GM13977 (cell line): ENCODE results near the gene RPL22L1.

Source experiments
- DNase-seq: peaks from one replicate; pipeline ENCODE4 v3.0.0; 2012; ENCODE audit warnings: low spot score
- CTCF ChIP-seq: IDR thresholded peaks from 2 replicates; pipeline ENCODE4 v1.5.1; 2012; ENCODE audit warnings: mild to moderate bottlenecking, control low read depth; ENCODE audit not compliant: insufficient read depth; ENCODE audit errors: extremely low read depth, missing control alignments
- in situ Hi-C: fragments of 300-500 bp; cut with MboI; formaldehyde crosslinking; loops from one replicate; pipeline ENCODE4 v1.12.0; 2022; ENCODE audit warnings: low sequenced_read_pairs, low pct_unique_long_range_greater_than_20kb, mixed read lengths, inconsistent platforms; ENCODE audit not compliant: unreplicated experiment

The RPL22L1 gene

GRCh38 chr3:170844377-170844776, 25.6 kb downstream of the RPL22L1 start:
- in situ Hi-C loops, result no loop called here
- TF ChIP-seq CTCF, result no peak
- no peak for DNase-seq

DNA sequence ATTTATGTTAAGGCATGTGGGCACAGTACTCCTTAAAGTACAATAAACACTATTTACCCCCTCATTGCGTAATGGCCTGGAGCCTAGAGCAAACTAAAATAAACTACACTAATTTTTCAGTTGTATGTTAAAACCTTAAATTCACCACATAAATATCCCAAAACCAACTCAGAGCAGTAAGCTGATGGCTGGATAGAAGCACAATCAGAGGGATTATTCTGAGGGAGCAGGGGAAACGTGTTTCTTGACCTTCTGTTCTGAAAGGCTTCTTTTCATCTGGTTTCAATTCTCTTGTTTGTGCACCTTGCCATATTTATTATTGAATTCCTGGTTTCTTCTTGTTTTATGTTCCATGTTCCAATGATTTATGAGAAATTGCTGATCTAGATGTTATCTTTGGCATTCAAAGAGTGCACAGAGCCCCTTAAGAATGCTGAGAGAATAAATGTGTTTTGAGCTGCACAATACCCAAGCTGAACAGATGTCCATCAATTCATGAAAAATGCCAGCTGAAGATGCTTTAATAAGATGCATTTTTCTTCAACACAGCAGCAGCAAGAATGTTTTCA, 29.6 kb downstream of the RPL22L1 start:
- no peak for DNase-seq
- in situ Hi-C loops, result no loop called here
- TF ChIP-seq CTCF, result no peak

GRCh38 chr3:170839518-170840100, 30.4 kb downstream of the RPL22L1 start:
- in situ Hi-C loops, result no loop called here
- TF ChIP-seq CTCF, result no peak
- no peak for DNase-seq

GRCh38 chr3:170836491-170836890, 33.5 kb downstream of the RPL22L1 start:
- DNase-seq, result no peak
- TF ChIP-seq CTCF, result no peak
- in situ Hi-C loops, result no loop called here

DNA sequence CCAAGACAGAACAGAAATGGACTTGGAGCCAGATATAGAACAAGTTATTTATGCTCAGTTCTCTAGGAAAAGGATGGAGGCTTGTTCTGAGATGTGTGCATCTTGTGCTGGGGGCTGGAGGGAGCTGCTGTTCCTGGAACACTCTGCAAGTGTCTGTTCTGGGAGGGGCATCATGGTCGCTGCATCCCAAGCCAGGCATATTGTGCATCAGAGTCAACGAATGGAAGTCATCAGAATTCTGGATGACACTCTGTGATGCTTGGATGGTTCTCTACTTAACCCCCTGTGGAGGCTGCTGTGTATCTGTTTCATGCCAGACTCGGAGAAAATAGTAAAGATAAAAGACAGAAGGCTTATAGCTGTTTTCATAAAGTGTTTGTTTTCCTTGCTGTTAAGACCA, 34.7 kb downstream of the RPL22L1 start:
- in situ Hi-C loops, result no loop called here
- no peak for TF ChIP-seq CTCF
- DNase-seq, result no peak

GRCh38 chr3:170830580-170830979, 39.4 kb downstream of the RPL22L1 start:
- TF ChIP-seq CTCF, result no peak
- in situ Hi-C loops, result no loop called here
- DNase-seq, result no peak
